ENCODE measurements around the gene TMEM245. TPM values are rescaled to one million over a fixed set of nuclear protein-coding genes. Genes with fewer than 3 reads are reported as not detected.

TMEM245 gene
- total RNA-seq, 1 donor from 2014 or later: 40.0 TPM

DNA sequence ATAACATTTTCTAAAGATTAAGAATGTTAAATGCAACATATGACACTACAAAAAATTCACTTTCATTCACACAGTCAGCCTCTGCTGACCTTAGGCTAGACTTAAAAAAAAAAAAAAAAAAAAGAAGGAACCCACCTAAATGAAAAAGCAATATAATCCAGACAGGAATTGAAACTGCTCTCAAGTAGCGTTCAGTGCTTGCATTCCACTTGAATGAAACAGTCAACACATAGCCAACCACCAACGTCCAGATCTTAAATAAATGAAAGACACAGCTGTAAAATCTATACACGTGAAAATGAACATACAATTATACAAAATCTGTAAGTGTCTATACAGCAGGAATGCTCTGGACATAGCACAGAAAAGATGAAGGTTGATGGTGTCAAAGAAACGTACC is 11.4 kb downstream of the TMEM245 start:
- Mint-ChIP-seq H3K36me3 (ENCODE audit: unreplicated experiment) (peaks cover 10% of the 10 kb centered on the region), H3K4me1 (ENCODE audit: unreplicated experiment) (peaks cover 68% of the 10 kb centered on the region), H3K4me3 (ENCODE audit: unreplicated experiment) (no peak overlapping the region), H3K9me3 (ENCODE audit: unreplicated experiment) (no peaks in the 10 kb centered on the region), H3K27me3 (ENCODE audit: unreplicated experiment) (no peaks in the 10 kb centered on the region), H3K27ac (ENCODE audit: unreplicated experiment) (peak overlapping the region; percentile 93)
- TF ChIP-seq, protein P1, sequence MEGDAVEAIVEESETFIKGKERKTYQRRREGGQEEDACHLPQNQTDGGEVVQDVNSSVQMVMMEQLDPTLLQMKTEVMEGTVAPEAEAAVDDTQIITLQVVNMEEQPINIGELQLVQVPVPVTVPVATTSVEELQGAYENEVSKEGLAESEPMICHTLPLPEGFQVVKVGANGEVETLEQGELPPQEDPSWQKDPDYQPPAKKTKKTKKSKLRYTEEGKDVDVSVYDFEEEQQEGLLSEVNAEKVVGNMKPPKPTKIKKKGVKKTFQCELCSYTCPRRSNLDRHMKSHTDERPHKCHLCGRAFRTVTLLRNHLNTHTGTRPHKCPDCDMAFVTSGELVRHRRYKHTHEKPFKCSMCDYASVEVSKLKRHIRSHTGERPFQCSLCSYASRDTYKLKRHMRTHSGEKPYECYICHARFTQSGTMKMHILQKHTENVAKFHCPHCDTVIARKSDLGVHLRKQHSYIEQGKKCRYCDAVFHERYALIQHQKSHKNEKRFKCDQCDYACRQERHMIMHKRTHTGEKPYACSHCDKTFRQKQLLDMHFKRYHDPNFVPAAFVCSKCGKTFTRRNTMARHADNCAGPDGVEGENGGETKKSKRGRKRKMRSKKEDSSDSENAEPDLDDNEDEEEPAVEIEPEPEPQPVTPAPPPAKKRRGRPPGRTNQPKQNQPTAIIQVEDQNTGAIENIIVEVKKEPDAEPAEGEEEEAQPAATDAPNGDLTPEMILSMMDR (IDR thresholded peaks at IDR 0.05): no peak
- no peak for DNase-seq (ENCODE audit: extremely low spot score, unreplicated experiment)

DNA sequence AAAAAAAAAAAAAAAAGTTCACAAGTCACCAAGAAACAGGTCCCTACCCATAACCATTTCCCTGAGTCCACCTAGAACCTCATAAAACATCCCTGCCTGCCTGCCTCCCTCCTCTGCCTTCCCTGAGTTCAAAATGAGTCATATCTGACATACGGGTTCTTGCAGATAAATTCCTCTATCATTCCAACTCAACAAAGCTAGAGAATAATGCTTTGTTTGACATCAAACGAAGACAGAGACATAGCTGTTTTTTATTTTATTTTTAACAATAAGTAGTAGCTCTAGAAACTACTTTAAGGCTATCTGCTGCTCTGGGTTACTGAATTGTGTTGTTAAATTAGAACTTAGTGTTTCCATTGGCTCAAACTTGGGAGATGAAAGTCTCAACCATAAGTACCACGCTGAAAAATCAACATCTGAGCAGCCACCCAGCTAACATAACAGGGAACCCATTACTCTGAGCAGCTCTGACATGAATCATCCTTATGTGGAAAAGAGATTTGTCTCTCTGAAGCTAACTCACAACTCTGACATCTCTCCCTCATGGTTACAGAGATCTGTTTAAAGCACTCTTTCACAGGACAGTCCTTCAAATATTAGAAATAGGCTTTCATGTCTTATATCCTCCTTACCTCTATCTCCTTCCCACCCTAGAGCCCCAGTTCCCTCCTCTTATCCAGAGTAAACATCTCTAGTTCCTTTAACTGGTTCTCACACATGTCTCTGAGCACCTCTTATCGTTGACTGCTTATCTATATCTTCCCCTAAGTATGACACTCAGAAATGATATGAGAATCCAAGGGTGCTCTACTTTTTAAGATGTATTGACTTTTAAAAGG is 12.1 kb downstream of the TMEM245 start:
- H3K36me3 Mint-ChIP-seq (ENCODE audit: unreplicated experiment): peaks cover 17% of the 10 kb centered on the region
- no peak for DNase-seq (ENCODE audit: extremely low spot score, unreplicated experiment)
- no peaks in the 10 kb centered on the region for H3K9me3 Mint-ChIP-seq (ENCODE audit: unreplicated experiment)
- TF ChIP-seq, protein P1 (IDR thresholded peaks at IDR 0.05): no peak
- H3K27me3 Mint-ChIP-seq (ENCODE audit: unreplicated experiment): no peaks in the 10 kb centered on the region
- peak overlapping the region; percentile 32 for H3K4me3 Mint-ChIP-seq (ENCODE audit: unreplicated experiment)
- H3K4me1 Mint-ChIP-seq (ENCODE audit: unreplicated experiment): peaks cover 64% of the 10 kb centered on the region
- peak overlapping the region; percentile 93 for H3K27ac Mint-ChIP-seq (ENCODE audit: unreplicated experiment)

GRCh38 chr9:109101810-109102209 is 17.9 kb downstream of the TMEM245 start:
- H3K27me3 Mint-ChIP-seq (ENCODE audit: unreplicated experiment): no peaks in the 10 kb centered on the region
- H3K9me3 Mint-ChIP-seq (ENCODE audit: unreplicated experiment): no peaks in the 10 kb centered on the region
- TF ChIP-seq, protein P1 (IDR thresholded peaks at IDR 0.05): no peak
- peak overlapping the region; percentile 76 for H3K27ac Mint-ChIP-seq (ENCODE audit: unreplicated experiment)
- no peak for DNase-seq (ENCODE audit: extremely low spot score, unreplicated experiment)
- H3K4me1 Mint-ChIP-seq (ENCODE audit: unreplicated experiment): peaks cover 53% of the 10 kb centered on the region
- H3K4me3 Mint-ChIP-seq (ENCODE audit: unreplicated experiment): no peak overlapping the region
- peaks cover 19% of the 10 kb centered on the region for H3K36me3 Mint-ChIP-seq (ENCODE audit: unreplicated experiment)

GRCh38 chr9:109101202-109101595 is 18.5 kb downstream of the TMEM245 start:
- Mint-ChIP-seq H3K9me3 (ENCODE audit: unreplicated experiment) (no peaks in the 10 kb centered on the region), H3K4me3 (ENCODE audit: unreplicated experiment) (no peak overlapping the region), H3K27ac (ENCODE audit: unreplicated experiment) (peak overlapping the region; percentile 76), H3K36me3 (ENCODE audit: unreplicated experiment) (peaks cover 19% of the 10 kb centered on the region), H3K4me1 (ENCODE audit: unreplicated experiment) (peaks cover 54% of the 10 kb centered on the region), H3K27me3 (ENCODE audit: unreplicated experiment) (no peaks in the 10 kb centered on the region)
- no peak for DNase-seq (ENCODE audit: extremely low spot score, unreplicated experiment)
- TF ChIP-seq, protein P1 (IDR thresholded peaks at IDR 0.05): no peak

DNA sequence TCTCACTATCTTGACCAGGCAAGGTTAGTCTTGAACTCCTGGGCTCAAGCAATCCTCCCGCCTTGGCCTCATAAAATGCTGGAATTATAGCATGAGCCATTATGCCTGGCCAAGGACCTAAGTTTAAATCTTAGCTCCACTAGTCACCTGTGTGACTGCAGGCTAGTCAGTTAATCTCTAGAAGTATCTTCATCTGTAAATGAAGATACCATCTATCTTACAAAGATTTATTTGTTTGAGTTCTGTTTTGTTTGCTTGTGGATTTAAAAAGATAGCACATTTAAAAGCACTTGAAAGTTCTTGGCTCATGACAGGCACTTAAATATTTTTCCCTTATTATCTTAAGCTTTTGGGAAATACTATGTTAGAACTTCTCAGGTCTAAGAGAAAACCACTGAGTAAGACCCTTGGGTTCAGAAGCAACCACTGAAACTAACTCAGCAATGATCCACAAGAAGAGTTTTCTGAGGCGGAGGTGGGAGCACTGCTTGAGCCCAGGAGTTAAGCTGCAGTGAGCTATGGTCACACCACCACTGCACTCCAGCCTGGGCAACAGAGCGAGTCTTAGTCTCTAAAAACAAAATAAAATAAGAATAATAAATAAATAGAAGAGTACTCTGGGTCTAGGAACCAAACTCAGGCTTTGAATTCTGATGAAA is 19.1 kb downstream of the TMEM245 start:
- no peak overlapping the region for H3K4me3 Mint-ChIP-seq (ENCODE audit: unreplicated experiment)
- TF ChIP-seq, protein P1 (IDR thresholded peaks at IDR 0.05): no peak
- no peaks in the 10 kb centered on the region for H3K9me3 Mint-ChIP-seq (ENCODE audit: unreplicated experiment)
- peaks cover 58% of the 10 kb centered on the region for H3K4me1 Mint-ChIP-seq (ENCODE audit: unreplicated experiment)
- no peaks in the 10 kb centered on the region for H3K27me3 Mint-ChIP-seq (ENCODE audit: unreplicated experiment)
- peaks cover 19% of the 10 kb centered on the region for H3K36me3 Mint-ChIP-seq (ENCODE audit: unreplicated experiment)
- peak overlapping the region; percentile 46 for H3K27ac Mint-ChIP-seq (ENCODE audit: unreplicated experiment)
- no peak for DNase-seq (ENCODE audit: extremely low spot score, unreplicated experiment)

Data from osteocyte (in vitro differentiated cells).